GM12865 (cell line): ENCODE results near the gene C3orf18.

Experiments
- DNase-seq: peaks from one replicate; pipeline ENCODE4 v3.0.0; 2010; ENCODE audit warnings: low read depth
- H3K4me3 ChIP-seq: 2 replicates; pipeline ENCODE4 v1.5.1; 2011; ENCODE audit warnings: mild to moderate bottlenecking, low read depth, low read length, control low read depth
- CTCF ChIP-seq: IDR thresholded peaks from 2 replicates; pipeline ENCODE4 v1.5.1; 2011; ENCODE audit warnings: low read length, control low read depth, low read depth, inconsistent platforms; ENCODE audit not compliant: insufficient read depth; ENCODE audit errors: missing control alignments

Gene C3orf18

GRCh38 chr3:50592568-50592967 lies 25.0 kb upstream of the C3orf18 start:
- DNase-seq = no peak
- no peak for TF ChIP-seq CTCF
- no peak overlapping the region for H3K4me3 ChIP-seq

- no peak for TF ChIP-seq CTCF
- no peak for DNase-seq
- no peak overlapping the region for H3K4me3 ChIP-seq
These were observed 23.7 kb upstream of the C3orf18 start for GRCh38 chr3:50591196-50591741.

- no peak for TF ChIP-seq CTCF
- DNase-seq = no peak
- H3K4me3 ChIP-seq = no peak overlapping the region
These were observed 21.3 kb upstream of the C3orf18 start for GRCh38 chr3:50588759-50589433.

GRCh38 chr3:50587806-50588758 lies 20.5 kb upstream of the C3orf18 start:
- TF ChIP-seq CTCF = no peak
- DNase-seq = peak; percentile 60
- no peak overlapping the region for H3K4me3 ChIP-seq

- no peak overlapping the region for H3K4me3 ChIP-seq
- no peak for DNase-seq
- TF ChIP-seq CTCF = no peak
These were observed 19.8 kb upstream of the C3orf18 start for GRCh38 chr3:50587373-50587772.

GRCh38 chr3:50586763-50587070 lies 19.2 kb upstream of the C3orf18 start:
- no peak for TF ChIP-seq CTCF
- no peak overlapping the region for H3K4me3 ChIP-seq
- DNase-seq = no peak
